Activated naive CD4-positive, alpha-beta T cell treated with anti-CD3 and anti-CD28 coated beads, Interleukin-2, amount 10 ng/mL, durations not matched to agents 7 days and 5 days (primary cell): Measurements from ENCODE around the gene WDR45.
"Not testable (repeated sequence)": the region's sequence is repeated elsewhere in the genome, so short reads cannot be mapped to it uniquely, and the experiment has no call there.

Experiments
- CTCF ChIA-PET: fragments of 350-600 bp; sonication (Branson Sonifier 250); formaldehyde crosslinking; loops from one replicate; lab custom pipeline; 2021; ENCODE audit warnings: antibody characterized with exemption; lab: Charles Lee
- DNase-seq: peaks from one replicate; pipeline ENCODE4 v3.0.0-alpha.2; 2020
- H3K27ac Mint-ChIP-seq: one replicate; pipeline ENCODE4 v1.8.0; 2021; ENCODE audit warnings: mild to moderate bottlenecking, moderate library complexity, mixed read lengths
- H3K27me3 Mint-ChIP-seq: one replicate; pipeline ENCODE4 v1.8.0; 2021; ENCODE audit warnings: mild to moderate bottlenecking, mixed read lengths
- H3K36me3 Mint-ChIP-seq: one replicate; pipeline ENCODE4 v1.8.0; 2021; ENCODE audit warnings: mixed read lengths
- H3K4me1 Mint-ChIP-seq: one replicate; pipeline ENCODE4 v1.8.0; 2021; ENCODE audit warnings: mixed read lengths
- H3K4me3 Mint-ChIP-seq: one replicate; pipeline ENCODE4 v1.8.0; 2021; ENCODE audit warnings: mild to moderate bottlenecking, moderate library complexity, mixed read lengths
- H3K9me3 Mint-ChIP-seq: one replicate; pipeline ENCODE4 v1.8.0; 2021; ENCODE audit warnings: mixed read lengths

WDR45 gene

DNA sequence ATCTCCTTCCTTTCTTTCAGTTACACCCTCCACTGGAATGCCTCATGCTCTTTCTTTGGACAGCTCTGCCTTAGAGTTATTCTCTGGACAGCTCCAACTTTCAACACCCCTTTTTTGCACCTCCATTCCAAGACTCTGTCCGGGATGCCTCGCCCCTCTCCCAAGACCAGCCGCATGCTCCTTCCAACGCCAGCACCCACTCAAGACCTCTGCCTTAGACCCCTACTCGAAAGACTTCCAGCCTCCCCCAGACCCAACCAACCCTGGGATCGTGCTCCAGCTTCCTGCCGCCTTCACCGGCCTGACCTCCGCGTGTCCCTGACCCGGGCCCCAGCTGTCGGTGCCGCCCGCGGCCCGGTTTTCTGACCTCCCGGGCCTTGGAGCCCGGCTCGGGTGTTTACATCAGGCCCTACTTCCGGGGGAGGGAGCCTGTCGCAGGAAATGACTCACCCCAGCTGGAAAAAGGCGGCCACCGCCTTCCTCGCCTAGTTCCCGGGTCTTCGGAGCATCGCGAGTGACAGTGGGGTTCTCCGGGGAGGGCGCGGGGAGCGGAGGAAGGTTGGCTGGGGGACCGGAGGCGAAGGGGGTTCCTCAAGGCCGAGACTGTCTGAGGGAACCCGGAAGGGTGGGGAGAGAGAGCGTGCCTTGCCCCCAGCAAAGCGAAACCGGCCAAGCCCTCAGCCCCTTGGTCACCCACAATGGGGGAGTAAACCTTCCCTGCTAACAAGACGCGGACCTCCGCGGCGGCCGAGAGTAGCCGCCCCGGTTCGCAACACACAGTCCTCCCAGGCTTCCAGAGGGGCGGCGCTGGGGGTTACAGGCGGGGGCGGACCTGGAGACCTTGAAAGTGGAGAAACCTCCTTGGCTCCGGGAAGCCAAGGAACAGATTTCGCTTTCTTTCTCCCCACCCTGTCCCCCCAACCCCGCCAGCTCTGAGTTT lies at the start of gene WDR45:
Gene WDR45, minus strand, starts transcription at position 399 of the 940 bp plus-strand sequence. CDS start 1,792 bp downstream, outside the sequence.
- CTCF ChIA-PET, result no interaction called here
- H3K27ac Mint-ChIP-seq, result peak within 1 kb of the TSS; percentile 98
- DNase-seq, result peak; percentile 83
- peaks cover 23% of the 10 kb centered on the region for H3K4me1 Mint-ChIP-seq
- no peaks in the 10 kb centered on the region for H3K27me3 Mint-ChIP-seq
- H3K36me3 Mint-ChIP-seq, result peaks cover 15% of the 10 kb centered on the region
- H3K4me3 Mint-ChIP-seq, result peak within 1 kb of the TSS; percentile 99
- no peaks in the 10 kb centered on the region for H3K9me3 Mint-ChIP-seq

DNA sequence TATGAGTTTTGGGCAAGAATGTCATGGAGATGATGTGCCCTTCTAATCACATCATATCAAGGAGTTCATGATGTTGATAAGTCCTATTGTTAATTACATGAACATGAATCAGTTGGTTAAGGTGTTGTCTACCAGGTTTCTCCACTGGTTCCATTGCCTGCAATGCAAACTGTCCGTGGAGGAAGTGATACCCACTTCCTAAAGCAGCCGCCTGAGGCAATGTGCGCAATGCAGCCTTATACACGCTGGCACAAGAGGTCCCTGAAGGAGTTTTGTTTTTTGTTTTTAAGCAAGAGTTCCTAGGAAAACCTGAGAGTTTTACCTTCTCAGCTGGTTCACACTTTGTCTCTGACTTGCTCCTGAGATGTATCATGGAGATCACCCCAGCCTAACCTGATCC lies 49.7 kb upstream of the WDR45 start:
- CTCF ChIA-PET, result no interaction called here
- H3K36me3 Mint-ChIP-seq, result no peaks in the 10 kb centered on the region
- H3K27ac Mint-ChIP-seq, result no peak overlapping the region
- H3K27me3 Mint-ChIP-seq, result no peaks in the 10 kb centered on the region
- no peak overlapping the region for H3K4me3 Mint-ChIP-seq
- H3K9me3 Mint-ChIP-seq, result no peaks in the 10 kb centered on the region
- peaks cover 4% of the 10 kb centered on the region for H3K4me1 Mint-ChIP-seq
- no peak for DNase-seq

DNA sequence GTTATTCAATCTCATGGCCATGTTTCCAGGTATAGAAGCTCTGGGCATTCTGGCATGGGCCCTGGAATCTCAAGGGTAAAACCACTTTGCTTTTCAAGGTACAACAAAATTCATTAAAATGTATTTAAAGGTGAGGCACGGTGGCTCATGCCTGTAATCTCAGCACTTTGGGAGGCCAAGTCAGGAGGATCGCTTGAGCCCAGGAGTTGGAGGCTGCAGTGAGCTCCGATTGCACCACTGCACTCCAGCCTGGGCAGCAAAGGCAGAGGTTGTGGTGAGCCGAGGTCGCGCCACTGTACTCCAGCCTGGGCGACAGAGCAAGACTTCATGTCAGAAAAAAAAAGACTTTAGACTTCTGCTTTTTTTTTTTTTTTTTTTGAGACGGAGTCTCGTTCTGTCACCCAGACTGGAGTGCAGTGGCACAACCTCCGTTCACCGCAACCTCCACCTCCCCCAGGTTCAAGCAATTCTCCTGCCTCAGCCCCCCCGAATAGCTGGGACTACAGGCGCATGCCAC lies 48.1 kb upstream of the WDR45 start:
- H3K27me3 Mint-ChIP-seq, H3K4me3 Mint-ChIP-seq, H3K9me3 Mint-ChIP-seq, H3K27ac Mint-ChIP-seq, CTCF ChIA-PET, DNase-seq, H3K36me3 Mint-ChIP-seq: not testable (repeated sequence)
- H3K4me1 Mint-ChIP-seq, result peaks cover 18% of the 10 kb centered on the region

DNA sequence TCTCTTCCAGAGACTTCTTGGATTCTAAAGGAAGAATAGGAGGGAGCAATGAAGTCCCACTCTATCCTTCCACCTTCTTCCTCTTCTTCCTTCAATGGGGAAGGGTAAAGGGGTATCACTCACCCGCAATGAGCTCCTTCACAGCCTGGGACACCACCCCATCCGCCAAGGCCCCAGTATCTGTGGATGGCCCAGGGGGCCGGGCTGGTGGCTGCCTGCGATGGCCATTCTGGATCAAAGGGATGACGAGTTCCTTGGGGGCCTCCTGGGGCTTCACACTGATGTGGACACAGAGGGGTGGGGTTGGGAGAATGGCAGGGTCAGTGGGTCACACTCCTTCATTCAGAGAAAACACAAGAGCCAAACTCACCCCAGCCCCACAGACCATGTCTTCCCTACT lies 42.8 kb upstream of the WDR45 start:
- Mint-ChIP-seq H3K4me3 (peak overlapping the region; percentile 96), H3K27ac (peak overlapping the region; percentile 91)

DNA sequence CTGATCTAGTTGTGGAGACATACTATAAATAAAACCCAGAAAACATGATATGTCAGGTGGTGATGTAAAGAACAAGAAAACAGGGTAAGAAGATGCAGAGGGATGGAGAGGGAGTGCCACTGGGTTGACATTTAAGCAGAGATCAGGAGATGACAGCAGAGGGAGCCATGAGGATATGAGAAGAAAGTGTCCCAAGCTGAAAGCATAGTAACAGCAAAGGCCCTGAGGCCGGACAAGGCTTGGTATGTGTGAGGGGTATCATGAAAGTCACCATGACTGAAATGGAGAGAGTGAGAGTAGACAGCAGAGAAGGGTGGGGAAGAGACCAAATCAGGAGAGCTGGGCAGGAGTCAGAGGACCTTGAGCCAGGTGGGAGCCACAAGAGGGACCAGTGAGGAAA lies 40.4 kb upstream of the WDR45 start:
- H3K4me1 Mint-ChIP-seq, result peaks cover 61% of the 10 kb centered on the region
- H3K27ac Mint-ChIP-seq, result peak overlapping the region; percentile 19
- CTCF ChIA-PET, result interaction anchor here (0.8 to 1.2 kb wide), 4 partner anchors 10 to 228 kb away, joined by 3 to 4 read pairs (median 3); no protein-coding TSS in a partner anchor
- peaks cover 45% of the 10 kb centered on the region for H3K36me3 Mint-ChIP-seq
- no peak overlapping the region for H3K4me3 Mint-ChIP-seq
- no peaks in the 10 kb centered on the region for H3K9me3 Mint-ChIP-seq
- no peak for DNase-seq
- H3K27me3 Mint-ChIP-seq, result no peaks in the 10 kb centered on the region

More for the DNA sequence above, 42.8 kb upstream of the WDR45 start:
- Mint-ChIP-seq H3K27me3 (no peaks in the 10 kb centered on the region), H3K4me1 (peaks cover 41% of the 10 kb centered on the region), H3K36me3 (peaks cover 27% of the 10 kb centered on the region), H3K9me3 (no peaks in the 10 kb centered on the region)
- DNase-seq, result no peak
- CTCF ChIA-PET, result no interaction called here

DNA sequence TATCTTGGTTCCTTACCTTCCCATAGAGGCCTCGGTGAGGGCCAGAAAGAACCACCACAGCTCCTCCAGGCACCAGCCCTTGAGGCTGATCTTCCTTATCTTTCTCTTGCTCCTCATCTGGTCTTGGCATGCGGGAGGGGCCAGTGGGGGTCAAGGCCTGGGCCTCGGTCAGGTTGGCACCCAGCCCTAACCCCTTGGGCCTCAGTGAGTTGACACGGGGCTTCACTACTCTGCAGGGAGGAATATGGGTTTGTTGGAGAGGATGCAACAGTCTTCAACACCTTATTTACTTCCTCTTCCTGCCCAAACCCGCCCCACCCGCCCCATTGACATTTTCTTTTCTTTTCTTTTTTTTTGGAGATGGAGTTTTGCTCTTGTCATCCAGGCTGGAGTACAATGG lies 37.9 kb upstream of the WDR45 start:
- peak overlapping the region; percentile 98 for H3K27ac Mint-ChIP-seq
- H3K36me3 Mint-ChIP-seq, result peaks cover 39% of the 10 kb centered on the region
- no peaks in the 10 kb centered on the region for H3K9me3 Mint-ChIP-seq
- peaks cover 45% of the 10 kb centered on the region for H3K4me1 Mint-ChIP-seq
- DNase-seq, result no peak
- no peaks in the 10 kb centered on the region for H3K27me3 Mint-ChIP-seq
- CTCF ChIA-PET, result no interaction called here
- peak overlapping the region; percentile 94 for H3K4me3 Mint-ChIP-seq

DNA sequence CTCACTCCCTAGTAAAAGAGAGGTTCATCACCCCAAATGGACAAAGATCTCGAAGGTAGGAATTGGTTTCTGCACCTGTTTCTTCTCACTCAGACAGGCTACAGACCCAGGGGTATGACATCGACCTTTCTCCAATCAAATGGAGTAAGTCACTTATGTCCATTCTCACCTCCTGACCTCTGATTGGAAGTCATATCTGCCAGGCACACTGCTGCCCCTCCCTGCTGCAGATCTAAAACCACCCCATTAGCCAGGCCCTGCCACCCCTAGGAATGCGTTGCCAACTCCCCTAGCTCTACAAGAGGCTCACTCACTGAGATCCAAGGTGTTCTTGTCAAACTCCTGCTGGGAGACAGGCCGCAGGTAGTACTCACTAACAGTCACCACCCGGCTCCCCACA lies 37.0 kb upstream of the WDR45 start:
- Mint-ChIP-seq H3K9me3 (no peaks in the 10 kb centered on the region), H3K27ac (peak overlapping the region; percentile 98), H3K4me1 (peaks cover 37% of the 10 kb centered on the region), H3K27me3 (no peaks in the 10 kb centered on the region), H3K36me3 (peaks cover 42% of the 10 kb centered on the region), H3K4me3 (peak overlapping the region; percentile 94)
- no peak for DNase-seq
- CTCF ChIA-PET, result no interaction called here

DNA sequence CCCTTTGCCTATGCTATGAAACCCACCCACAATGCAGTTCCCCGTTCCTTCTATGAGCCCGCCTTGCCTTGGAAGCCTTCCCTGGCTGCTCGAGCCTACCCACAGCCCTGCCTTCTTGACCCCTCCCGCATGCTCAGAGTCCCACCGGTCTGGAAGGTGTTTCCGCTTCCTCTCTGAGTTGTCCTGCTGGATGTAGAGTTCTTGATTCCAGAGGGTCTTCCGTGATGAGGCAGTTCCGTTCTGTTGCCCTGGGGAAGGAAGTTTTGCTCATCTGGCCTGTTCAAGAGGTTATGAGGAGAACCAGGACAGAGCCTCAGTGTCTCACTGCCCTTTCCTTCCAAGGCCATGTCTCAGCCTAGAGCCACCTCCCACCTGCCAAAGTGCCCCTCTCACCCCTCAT lies 36.4 kb upstream of the WDR45 start:
- no peaks in the 10 kb centered on the region for H3K27me3 Mint-ChIP-seq

DNA sequence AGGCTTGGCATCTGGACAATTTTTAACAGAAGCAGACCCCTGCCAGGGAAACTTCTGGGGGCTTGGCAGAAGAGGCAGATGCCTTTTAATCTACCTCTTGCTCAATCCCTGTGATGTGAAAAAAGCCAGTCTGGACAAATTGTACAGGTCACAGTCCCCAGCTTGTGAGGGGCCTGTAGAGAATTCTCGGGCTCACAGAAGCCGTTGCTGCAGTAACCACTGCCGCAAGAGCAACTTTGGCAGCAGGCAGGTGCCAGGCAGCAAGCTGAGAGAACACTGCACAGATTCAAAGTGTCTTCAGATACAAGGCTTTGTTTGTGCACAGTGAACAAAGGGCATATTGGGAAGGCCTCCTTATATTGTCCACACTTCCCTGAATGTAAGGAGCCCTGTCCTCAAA lies 32.1 kb upstream of the WDR45 start:
- Mint-ChIP-seq H3K27me3 (no peaks in the 10 kb centered on the region), H3K4me3 (no peak overlapping the region), H3K27ac (no peak overlapping the region), H3K4me1 (peaks cover 13% of the 10 kb centered on the region), H3K36me3 (peaks cover 29% of the 10 kb centered on the region), H3K9me3 (no peaks in the 10 kb centered on the region)
- DNase-seq, result no peak
- CTCF ChIA-PET, result no interaction called here

More for the DNA sequence above, 36.4 kb upstream of the WDR45 start:
- peak overlapping the region; percentile 94 for H3K4me3 Mint-ChIP-seq
- CTCF ChIA-PET, result no interaction called here
- peaks cover 33% of the 10 kb centered on the region for H3K4me1 Mint-ChIP-seq
- no peak overlapping the region for H3K27ac Mint-ChIP-seq
- no peak for DNase-seq
- peaks cover 38% of the 10 kb centered on the region for H3K36me3 Mint-ChIP-seq
- H3K9me3 Mint-ChIP-seq, result no peaks in the 10 kb centered on the region

DNA sequence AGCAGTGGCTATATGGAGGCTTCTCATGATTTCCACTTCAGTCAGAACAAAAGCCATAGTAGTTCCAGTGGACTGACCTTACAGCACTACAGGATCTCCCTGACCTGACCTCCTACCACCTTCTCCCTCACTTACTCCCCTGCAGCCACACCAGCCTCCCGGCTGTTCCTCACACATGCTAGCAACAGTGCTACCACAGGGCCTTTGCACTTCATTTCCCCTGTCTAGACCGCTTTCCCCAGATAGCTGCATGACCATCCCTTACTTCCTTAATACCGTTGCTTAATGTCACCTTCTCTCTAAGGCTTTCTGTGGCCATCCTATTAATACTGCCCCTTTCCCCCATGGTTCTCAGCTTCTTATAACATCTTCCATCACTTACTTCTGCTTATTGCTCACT lies 30.7 kb upstream of the WDR45 start:
- Mint-ChIP-seq H3K27me3 (no peaks in the 10 kb centered on the region), H3K4me3 (no peak overlapping the region), H3K9me3 (no peaks in the 10 kb centered on the region), H3K4me1 (no peaks in the 10 kb centered on the region), H3K27ac (no peak overlapping the region), H3K36me3 (peaks cover 18% of the 10 kb centered on the region)
- no peak for DNase-seq
- CTCF ChIA-PET, result interaction anchor here (0.7 kb wide), 1 partner anchor 10 kb away, joined by 3 read pairs; no protein-coding TSS in a partner anchor

DNA sequence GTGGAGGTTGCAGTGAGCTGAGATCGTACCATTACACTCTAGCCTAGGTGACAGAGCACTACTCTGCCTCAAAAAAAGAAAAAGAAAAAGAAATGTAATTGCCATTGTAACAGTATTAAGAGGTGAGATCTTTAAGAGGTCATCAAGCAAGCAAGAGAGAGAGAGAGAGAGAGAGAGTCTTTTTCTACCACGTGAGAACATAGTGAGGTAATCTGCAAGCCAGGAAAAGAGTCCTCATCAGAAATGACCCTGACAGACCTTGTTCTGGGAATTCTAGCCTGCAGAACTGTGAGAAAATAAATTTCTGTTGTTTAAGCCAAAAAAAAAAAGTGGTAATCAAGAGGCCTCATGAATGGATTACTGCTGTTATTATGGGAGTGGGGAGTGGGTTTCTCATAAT lies 29.0 kb upstream of the WDR45 start:
- H3K27me3 Mint-ChIP-seq, result no peaks in the 10 kb centered on the region
- no peaks in the 10 kb centered on the region for H3K9me3 Mint-ChIP-seq
- H3K36me3 Mint-ChIP-seq, result peaks cover 15% of the 10 kb centered on the region
- DNase-seq, result no peak
- CTCF ChIA-PET, result no interaction called here
- H3K4me1 Mint-ChIP-seq, result no peaks in the 10 kb centered on the region
- H3K4me3 Mint-ChIP-seq, result no peak overlapping the region
- H3K27ac Mint-ChIP-seq, result no peak overlapping the region

DNA sequence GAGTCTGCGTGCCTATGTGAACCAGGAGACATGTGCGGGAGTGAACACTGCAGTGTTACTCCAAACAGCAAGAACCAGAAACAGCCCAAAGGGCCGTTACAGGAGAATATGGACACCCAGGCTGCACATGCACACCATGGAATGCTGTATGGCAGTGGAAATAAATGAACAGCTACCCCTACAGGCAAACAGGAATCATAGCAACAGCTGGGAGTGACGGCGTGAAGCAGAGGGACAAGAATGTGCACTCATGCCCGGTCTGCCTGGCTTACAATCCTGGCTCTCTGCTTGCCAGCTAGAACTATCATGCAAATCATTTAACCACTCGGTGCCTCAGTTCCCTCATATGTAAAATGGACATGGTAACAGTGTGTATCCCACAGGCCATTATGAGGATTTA lies 27.2 kb upstream of the WDR45 start:
- Mint-ChIP-seq H3K27ac (no peak overlapping the region), H3K27me3 (no peaks in the 10 kb centered on the region), H3K4me3 (no peak overlapping the region), H3K36me3 (peaks cover 10% of the 10 kb centered on the region), H3K9me3 (no peaks in the 10 kb centered on the region), H3K4me1 (peaks cover 2% of the 10 kb centered on the region)
- CTCF ChIA-PET, result interaction anchor here (0.6 to 1.9 kb wide), 3 partner anchors 13 to 135 kb away, joined by 3 to 4 read pairs (median 4); partner anchors contain the start of gene KCND1
- peak; percentile 26 for DNase-seq

DNA sequence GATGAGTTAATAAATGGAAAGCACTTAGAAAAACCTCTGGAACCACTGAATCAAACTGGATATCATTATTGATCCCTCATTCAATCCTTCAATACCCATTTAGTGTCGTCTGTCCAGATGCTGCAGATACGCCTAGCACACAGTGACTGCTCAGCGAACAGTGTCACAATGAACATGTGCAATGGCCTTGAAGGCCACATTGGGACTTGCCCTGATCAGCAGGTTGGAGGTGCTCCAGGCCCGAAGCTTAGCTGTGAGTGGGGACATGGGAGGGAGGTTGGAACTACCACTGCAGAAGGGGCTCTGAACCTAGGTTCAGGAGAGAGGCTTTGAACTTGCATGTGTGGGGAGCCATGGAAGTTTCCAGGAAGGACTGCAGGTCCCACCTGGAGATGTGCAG lies 26.6 kb upstream of the WDR45 start:
- H3K27ac Mint-ChIP-seq, result no peak overlapping the region
- no peak overlapping the region for H3K4me3 Mint-ChIP-seq
- CTCF ChIA-PET, result interaction anchor here (0.6 to 1.9 kb wide), 3 partner anchors 14 to 135 kb away, joined by 3 to 4 read pairs (median 4); partner anchors contain the start of gene KCND1
- H3K4me1 Mint-ChIP-seq, result peaks cover 8% of the 10 kb centered on the region
- H3K9me3 Mint-ChIP-seq, result no peaks in the 10 kb centered on the region
- H3K36me3 Mint-ChIP-seq, result peaks cover 10% of the 10 kb centered on the region
- H3K27me3 Mint-ChIP-seq, result no peaks in the 10 kb centered on the region
- DNase-seq, result no peak

DNA sequence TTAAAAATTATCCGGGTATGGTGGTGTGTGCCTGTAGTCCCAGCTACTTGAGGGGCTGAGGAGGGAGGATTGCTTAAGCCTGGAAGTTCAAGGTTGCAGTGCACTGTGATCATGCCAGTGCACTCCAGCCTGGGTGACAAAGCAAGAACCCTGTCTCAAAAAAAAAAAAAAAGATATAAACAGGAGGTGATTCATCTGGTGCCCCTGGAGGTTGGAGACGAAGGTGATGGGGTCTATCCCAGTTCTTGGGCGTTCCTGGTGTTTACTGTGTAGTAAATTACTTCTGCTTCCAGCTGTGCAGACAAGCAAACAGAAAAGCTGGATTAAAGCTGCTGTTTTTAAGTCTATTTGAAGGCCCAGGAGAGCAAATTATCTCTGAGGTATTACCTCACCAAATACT lies 23.9 kb upstream of the WDR45 start:
- Mint-ChIP-seq H3K9me3 (no peaks in the 10 kb centered on the region), H3K27me3 (no peaks in the 10 kb centered on the region), H3K27ac (no peak overlapping the region), H3K36me3 (peaks cover 3% of the 10 kb centered on the region), H3K4me1 (peaks cover 21% of the 10 kb centered on the region), H3K4me3 (no peak overlapping the region)
- CTCF ChIA-PET, result no interaction called here
- no peak for DNase-seq
